Retinal pigment epithelial cell (primary cell): ENCODE data around the gene ALPL.

Source experiments
- DNase-seq: peaks from one replicate; pipeline ENCODE4 v3.0.0-alpha.2; 2010; ENCODE audit warnings: low read depth
- H3K4me3 ChIP-seq: 2 replicates; pipeline ENCODE4 v1.5.1; 2011; ENCODE audit warnings: mild to moderate bottlenecking, low read length, control low read depth, moderate library complexity
- TF ChIP-seq, protein P1 (sequence below): conservative IDR thresholded peaks from 2 replicates; pipeline ENCODE4 v1.5.1; 2011; ENCODE audit warnings: low read depth, low read length, control low read depth, inconsistent platforms

The ALPL gene

DNA sequence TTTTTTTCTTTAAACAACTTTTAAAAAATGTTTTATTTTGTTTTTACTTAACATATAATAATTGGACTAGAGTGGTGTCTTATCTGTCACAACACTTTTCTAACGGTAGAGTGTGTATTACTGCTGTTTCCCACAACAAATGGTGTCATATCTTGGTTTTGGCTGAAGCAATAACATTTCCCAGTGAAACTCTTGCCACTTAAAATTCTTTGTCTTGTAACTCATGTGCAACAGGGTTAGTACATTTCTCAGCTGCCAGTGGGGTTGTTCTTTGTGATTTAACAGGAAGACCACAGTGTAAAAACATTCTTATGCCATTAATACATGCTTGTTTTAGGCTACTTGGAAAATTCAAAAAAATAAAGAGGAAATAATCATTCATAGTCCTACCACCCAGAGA is 43.5 kb downstream of the ALPL start:
- TF ChIP-seq, protein P1, sequence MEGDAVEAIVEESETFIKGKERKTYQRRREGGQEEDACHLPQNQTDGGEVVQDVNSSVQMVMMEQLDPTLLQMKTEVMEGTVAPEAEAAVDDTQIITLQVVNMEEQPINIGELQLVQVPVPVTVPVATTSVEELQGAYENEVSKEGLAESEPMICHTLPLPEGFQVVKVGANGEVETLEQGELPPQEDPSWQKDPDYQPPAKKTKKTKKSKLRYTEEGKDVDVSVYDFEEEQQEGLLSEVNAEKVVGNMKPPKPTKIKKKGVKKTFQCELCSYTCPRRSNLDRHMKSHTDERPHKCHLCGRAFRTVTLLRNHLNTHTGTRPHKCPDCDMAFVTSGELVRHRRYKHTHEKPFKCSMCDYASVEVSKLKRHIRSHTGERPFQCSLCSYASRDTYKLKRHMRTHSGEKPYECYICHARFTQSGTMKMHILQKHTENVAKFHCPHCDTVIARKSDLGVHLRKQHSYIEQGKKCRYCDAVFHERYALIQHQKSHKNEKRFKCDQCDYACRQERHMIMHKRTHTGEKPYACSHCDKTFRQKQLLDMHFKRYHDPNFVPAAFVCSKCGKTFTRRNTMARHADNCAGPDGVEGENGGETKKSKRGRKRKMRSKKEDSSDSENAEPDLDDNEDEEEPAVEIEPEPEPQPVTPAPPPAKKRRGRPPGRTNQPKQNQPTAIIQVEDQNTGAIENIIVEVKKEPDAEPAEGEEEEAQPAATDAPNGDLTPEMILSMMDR: no peak
- no peak overlapping the region for H3K4me3 ChIP-seq
- DNase-seq: no peak

DNA sequence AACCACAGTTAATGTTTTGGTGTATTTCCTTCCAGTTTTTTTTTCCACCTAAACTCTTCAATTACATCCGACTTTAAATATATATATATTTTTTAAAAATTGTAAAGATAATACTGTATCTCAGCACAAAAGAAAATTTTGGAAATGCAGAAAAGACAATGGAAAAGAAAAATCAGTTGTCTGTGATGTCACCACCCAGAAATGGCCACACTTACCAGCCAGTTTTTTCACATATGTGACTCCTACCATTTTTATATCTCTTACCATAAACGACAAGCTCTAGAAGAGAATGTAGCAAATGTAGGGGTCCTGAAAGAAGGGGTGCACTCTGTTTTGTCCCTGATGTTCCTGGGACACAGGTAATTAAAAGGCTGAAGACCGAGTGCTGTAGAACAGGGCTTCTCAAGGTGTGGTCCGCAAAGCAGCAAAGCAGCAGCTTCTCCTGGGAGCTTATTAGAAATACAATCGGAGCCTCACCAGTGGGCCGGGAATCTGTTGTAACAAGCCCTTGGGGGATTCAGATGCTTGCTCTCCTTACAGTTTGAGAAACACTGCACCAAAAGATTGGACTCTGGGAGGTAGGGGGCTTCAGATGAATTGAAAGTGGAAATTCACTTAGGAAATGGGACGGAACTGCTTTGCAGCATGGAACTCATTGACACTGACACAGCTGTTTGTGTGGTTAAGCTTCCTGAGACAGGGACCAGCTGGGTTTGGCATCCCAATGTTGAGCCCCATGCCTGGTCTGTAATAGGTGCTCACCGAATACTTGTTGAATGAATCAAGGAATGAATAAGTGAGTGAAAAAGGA is 44.1 kb downstream of the ALPL start:
- DNase-seq: no peak
- TF ChIP-seq, protein P1: no peak
- no peak overlapping the region for H3K4me3 ChIP-seq

DNA sequence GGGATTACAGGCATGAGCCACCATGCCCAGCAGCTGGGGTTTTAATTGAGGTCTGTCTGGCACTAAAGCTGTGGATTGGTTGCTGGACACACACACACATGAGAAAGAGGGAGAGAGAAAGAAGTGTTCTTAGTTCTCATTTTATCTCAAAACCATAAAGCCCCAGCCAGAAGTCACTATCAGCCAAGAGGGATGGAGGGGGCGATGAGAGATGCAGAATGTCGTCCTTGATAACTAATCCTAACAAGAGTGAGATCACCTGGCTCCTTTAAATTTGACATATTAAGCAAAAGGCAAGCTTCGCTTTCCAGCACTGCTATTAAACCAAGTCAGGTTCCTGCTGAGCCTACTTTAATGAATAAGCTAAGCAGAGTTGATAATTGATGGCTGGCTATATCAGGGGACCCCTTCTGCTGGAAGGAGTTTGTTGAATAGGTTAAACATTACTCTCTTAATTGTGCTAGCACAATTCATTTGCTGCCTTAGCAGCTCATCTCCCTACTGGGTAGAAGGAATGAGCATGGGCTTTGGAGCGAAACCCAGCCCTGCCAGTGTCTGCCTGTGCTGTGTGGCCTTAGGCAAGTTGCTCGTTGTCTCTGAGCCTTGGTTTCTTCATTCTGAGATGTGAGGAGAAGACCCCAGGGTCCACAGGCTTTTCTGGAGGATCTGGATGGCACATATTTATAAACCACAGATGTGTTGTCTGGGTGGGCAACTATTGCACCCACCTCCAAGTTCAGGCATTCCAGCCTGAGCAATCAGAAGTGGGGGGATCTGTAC is 50.8 kb downstream of the ALPL start:
- TF ChIP-seq, protein P1: no peak
- no peak for DNase-seq
- no peak overlapping the region for H3K4me3 ChIP-seq

DNA sequence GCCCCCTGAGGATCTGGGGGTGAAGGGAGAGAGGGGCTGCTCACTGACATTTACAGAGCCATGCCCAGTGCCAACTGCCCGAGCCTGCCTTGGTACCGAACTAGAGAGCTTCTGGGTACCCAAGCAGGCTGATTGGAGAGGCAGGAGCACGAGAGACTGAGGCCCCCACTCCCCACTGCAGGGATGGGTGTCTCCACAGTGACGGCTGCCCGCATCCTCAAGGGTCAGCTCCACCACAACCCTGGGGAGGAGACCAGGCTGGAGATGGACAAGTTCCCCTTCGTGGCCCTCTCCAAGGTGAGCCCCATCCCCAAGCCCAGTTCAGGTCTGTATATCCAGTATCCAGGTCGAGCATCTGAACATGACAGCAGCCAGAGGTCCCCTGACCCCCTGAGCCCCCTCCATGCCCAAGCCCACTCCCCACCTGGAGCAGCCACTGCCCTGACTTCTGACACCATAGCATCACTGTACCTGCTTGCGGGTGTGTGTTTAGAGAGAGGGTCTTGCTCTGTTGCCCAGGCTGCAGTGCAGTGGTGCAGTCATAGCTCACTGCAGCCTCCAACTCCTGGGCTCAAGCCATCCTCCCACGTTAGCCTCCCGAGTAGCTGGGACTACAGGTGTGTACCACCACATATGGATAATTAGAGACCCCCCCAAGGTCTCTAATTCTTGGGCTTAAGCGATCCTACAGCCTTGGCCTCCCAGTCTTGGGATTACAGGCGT is 51.9 kb downstream of the ALPL start:
- DNase-seq: no peak
- no peak overlapping the region for H3K4me3 ChIP-seq
- TF ChIP-seq, protein P1: no peak

DNA sequence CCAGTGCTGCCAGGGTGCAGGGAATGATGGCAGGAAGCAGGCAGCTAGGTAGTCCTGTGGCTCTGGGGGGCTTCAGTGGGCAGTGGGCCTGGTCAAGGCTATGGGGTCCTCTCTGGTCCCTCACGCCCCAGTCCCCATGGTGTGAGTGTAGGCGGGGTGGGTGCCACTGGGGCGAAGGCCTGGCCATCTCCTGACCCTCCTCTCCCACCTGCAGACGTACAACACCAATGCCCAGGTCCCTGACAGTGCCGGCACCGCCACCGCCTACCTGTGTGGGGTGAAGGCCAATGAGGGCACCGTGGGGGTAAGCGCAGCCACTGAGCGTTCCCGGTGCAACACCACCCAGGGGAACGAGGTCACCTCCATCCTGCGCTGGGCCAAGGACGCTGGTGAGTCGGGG is 53.7 kb downstream of the ALPL start:
- DNase-seq: no peak
- TF ChIP-seq, protein P1: no peak
- no peak overlapping the region for H3K4me3 ChIP-seq

DNA sequence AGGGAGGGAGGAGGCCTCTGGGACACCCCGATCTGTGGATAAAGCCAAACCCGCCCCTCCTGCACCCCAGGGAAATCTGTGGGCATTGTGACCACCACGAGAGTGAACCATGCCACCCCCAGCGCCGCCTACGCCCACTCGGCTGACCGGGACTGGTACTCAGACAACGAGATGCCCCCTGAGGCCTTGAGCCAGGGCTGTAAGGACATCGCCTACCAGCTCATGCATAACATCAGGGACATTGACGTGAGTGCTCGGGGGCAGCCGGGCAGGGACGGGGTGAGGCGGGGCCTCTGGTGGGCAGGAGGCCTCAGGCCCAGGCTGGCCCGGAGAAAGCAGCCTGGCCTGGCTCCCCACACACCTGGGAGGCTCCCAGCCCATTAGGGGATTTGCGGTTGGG is 54.7 kb downstream of the ALPL start:
- DNase-seq: no peak
- TF ChIP-seq, protein P1: no peak
- H3K4me3 ChIP-seq: no peak overlapping the region
